T-helper 2 cell treated with Interferon-gamma antibody and Interleukin-4, amounts not matched to agents 100 ng/mL and 5 ng/mL, for 36 hours (primary cell): ENCODE results near the gene KEAP1. TPM values are rescaled to one million over a fixed set of nuclear protein-coding genes. Genes with fewer than 3 reads are reported as not detected.
"Not testable (repeated sequence)": the region's sequence is repeated elsewhere in the genome, so short reads cannot be mapped to it uniquely, and the experiment has no call there.

Experiments used
- intact Hi-C: fragments of 100-400 bp; cut with micrococcal nuclease; formaldehyde crosslinking; loops from one replicate; pipeline ENCODE4 v1.15.1; 2023
- total RNA-seq: library from RNA; stranded (reverse); gene quantifications from 2 replicates; pipeline ENCODE4 v1.2.3, GENCODE V29; 2022

KEAP1 gene
- total RNA-seq = 88.7 and 98.7 TPM in 2 replicates

DNA sequence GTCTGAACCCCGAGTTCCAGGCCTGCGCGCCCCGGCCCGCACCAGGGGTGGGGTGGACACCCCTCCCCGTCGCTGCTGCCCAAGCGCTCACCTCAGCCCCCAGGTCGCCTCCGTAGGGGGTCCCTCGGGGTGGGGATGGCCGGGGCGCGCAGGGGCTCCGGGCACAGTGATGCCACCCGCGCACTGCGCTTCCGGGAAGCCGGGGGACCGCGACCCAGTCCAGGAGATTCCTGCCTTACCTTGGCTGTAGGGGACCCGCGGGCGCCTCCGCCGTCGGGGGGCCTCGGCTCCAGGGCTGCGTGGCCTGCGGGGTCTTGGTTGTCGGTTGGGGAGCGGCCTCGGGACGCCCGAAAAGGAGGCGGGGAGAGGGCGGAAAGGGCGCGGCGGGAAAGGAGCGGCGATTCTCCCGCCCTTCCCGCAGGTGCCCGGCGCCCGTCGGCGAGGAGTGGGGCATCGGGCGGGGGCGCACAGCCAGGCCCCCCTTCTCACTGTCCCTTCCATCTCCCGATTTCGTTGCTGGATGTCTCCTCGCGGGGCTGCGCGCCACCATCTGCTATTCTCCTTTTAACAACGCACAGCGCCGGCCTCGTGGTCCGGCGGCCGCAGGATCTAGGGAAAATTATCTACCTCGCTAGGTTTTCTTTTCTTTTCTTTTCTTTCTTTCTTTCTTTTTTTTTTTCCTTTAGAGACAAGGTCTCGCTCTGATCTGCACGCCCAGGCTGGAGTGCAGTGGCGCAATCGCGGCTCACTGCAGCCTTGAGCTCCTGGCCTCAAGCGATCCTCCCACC is at the start of gene KEAP1:
TSS of gene KEAP1 (minus strand) at position 355 of the 788 bp plus-strand sequence. CDS start 3,323 bp downstream, outside the sequence.
- intact Hi-C loops = loop anchor here (2.0 to 5.0 kb wide), 5 partner anchors 24 to 149 kb away; partner anchors contain the start of genes CDKN2D, ILF3 and PDE4A

- intact Hi-C loops = loop anchor here (5.0 kb wide), 2 partner anchors 50 to 150 kb away; partner anchors contain the start of genes CDC37 and KEAP1
These were observed 49.4 kb upstream of the KEAP1 start for GRCh38 chr19:10552510-10553053.

- intact Hi-C loops = loop anchor here (5.0 kb wide), 2 partner anchors 49 to 149 kb away; partner anchors contain the start of genes CDC37 and KEAP1
These were observed 48.6 kb upstream of the KEAP1 start for GRCh38 chr19:10551698-10552301.

DNA sequence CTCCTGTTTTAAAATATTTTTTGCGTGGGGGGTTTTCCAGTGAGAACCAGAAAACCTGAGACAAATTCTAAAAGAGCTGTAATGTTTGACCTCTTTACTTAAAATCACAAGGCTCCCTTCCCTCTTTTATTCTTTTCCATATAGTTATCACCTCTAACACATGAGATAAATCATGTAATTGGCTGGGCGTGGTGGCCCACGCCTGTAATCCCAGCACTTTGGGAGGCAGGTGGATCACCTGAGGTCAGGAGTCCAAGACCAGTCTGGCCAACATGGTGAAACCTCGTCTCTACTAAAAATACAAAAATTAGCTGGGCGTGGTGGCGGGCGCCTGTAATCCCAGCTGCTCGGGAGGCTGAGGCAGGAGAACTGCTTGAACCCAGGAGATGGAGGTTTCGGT is 47.9 kb upstream of the KEAP1 start:
- intact Hi-C loops = loop anchor here (5.0 kb wide), 2 partner anchors 49 to 149 kb away; partner anchors contain the start of genes CDC37 and KEAP1

DNA sequence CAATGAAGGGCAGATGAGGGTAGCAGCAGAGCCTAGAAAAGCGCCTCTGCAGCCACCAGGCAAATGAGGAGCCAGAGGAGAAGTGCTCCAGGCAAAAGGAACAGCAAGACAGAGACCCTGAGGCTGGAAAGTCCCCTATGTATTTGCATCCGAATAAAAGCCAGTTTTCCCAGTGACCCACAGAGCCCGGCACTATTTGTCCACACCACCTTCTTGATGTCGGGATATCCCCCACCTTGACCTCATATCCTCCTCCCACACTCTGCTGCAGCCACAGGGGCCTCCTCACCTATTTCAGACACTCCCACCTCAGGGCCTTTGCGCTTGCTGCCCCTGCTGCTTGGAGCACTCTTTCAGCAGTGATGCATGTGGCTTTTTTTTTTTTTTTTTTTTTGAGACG is 47.2 kb upstream of the KEAP1 start:
- intact Hi-C loops = loop anchor here (5.0 kb wide), 2 partner anchors 48 to 148 kb away; partner anchors contain the start of genes CDC37 and KEAP1

GRCh38 chr19:10549733-10550132 is 46.6 kb upstream of the KEAP1 start:
- intact Hi-C loops = loop anchor here (5.0 kb wide), 2 partner anchors 47 to 147 kb away; partner anchors contain the start of genes CDC37 and KEAP1

DNA sequence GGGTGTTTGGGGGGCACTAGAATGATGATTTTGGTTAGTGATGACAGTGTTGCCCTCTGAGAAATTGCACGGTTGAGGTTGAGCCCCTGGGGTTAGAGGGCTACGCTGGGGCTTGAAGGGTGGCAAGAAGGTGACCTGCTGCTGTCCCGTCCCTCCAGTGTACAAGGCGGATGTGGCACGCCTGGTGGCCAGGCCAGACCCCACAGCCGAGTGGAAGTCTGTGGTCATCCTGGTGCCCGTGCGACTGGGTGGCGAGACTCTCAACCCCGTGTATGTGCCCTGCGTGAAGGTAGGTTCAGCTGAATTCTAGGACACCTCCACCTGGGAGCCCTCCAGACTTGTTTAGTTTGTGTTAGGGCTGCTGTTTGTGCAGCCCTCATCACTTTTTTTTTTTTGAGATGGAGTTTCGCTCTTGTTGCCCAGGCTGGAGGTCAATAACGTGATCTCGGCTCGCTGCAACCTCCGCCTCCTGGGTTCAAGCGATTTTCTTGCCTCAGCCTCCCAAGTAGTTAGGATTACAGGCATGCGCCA is 45.7 kb upstream of the KEAP1 start:
- intact Hi-C loops = no loop called here

DNA sequence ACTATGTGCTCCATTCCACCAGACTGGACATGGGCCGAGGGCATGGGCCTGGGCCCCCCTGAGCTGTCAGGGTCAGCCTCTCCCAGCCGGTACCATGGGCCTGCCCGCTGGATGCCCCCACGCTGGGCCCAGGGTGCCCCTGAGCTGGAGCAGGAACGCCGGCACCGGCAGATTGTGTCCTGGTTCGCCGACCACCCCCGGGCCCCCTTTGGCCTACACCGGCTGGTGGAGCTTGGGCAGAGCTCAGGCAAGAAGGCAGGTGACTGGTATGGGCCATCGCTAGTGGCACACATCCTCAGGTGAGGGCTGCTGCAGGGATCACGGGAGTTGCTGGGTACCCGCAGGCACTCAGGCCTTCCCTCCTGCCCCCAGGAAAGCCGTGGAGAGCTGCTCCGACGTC is 43.7 kb upstream of the KEAP1 start:
- intact Hi-C loops = no loop called here

DNA sequence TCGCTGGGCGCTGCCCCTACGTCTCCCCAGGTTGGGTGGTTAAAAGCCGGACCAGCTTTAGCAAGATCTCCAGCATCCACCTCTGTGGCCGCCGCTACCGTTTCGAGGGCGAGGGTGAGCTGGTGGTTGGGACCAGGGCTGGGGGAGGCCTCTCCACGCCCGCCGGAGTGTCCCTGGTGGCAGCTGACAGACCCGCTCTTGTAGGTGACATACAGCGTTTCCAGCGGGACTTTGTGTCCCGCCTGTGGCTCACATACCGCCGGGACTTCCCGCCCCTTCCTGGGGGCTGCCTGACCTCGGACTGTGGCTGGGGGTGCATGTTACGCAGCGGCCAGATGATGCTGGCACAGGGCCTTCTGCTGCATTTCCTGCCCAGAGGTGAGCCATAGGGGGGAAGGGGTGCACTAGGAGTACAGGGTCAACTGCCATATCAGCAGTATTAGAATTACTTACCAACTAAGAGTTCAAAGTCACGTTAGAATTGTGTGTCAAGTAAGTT is 41.6 kb upstream of the KEAP1 start:
- intact Hi-C loops = loop anchor here (5.0 kb wide), 1 partner anchor 38 kb away; no protein-coding TSS in a partner anchor

GRCh38 chr19:10544242-10544752 is 41.1 kb upstream of the KEAP1 start:
- intact Hi-C loops = loop anchor here (5.0 kb wide), 1 partner anchor 37 kb away; no protein-coding TSS in a partner anchor

DNA sequence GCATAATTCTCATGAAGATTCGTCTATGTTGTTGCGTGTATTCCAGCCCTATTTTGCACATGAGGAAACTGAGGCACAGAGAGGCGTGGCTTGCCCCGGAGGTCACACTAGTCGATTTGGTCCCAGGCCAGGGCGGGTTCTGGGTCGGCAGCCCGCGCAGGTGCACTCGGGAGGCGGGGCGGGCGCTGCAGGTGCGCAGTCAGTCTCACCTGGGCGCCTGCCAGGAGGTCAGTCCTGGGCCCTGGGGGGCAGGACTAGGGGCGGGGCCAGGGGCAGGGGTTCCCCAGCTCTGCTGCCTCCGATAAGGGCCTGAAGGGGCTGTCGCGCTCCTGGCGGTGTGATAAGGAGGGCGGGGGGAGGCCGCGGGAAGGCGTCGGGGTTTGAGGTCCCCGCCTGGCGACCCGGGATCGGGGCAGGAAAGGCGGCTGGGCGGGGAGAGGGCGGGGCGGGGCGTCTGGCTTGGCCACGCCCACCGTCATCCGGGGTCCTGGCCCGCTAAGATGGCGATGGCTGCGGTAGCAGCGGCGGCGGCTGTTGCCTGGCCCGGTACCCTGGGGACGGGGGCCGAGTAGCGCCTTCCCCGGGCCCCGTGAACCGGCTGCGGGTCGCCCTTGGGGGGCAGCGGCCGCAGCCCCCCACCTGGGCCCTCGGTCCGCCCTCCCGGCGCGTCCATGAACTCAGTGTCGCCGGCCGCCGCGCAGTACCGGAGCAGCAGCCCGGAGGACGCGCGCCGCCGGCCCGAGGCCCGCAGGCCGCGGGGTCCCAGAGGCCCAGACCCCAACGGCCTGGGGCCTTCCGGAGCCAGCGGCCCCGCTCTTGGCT is 40.5 kb upstream of the KEAP1 start, which contains the start of gene ATG4D:
TSS of gene ATG4D (plus strand) at position 485 of the 822 bp plus-strand sequence. CDS start at position 672, 187 bp downstream.
- intact Hi-C loops = loop anchor here (1.0 to 5.0 kb wide), 2 partner anchors 23 to 36 kb away; partner anchors contain the start of gene KRI1

DNA sequence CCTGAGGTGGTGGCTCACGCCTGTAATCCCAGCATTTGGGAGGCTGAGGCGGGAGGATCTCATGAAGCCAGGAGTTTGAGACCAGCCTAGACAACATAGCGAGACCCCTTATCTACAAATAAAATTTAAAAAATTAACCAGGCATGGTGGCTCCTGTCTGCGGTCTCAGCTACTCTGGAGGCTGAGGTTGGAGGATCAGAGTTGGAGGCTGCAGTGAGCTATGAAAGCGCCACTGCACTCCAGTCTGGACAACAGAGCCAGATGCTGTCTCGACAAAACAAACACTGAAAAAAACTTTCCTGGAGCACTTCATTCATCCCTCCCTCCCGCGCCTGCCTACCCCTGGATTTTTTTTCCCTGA is 39.9 kb upstream of the KEAP1 start:
- intact Hi-C loops = loop anchor here (1.0 to 5.0 kb wide), 2 partner anchors 23 to 36 kb away; partner anchors contain the start of gene KRI1

GRCh38 chr19:10539016-10539415 is 35.9 kb upstream of the KEAP1 start:
- intact Hi-C loops = not testable (repeated sequence)

DNA sequence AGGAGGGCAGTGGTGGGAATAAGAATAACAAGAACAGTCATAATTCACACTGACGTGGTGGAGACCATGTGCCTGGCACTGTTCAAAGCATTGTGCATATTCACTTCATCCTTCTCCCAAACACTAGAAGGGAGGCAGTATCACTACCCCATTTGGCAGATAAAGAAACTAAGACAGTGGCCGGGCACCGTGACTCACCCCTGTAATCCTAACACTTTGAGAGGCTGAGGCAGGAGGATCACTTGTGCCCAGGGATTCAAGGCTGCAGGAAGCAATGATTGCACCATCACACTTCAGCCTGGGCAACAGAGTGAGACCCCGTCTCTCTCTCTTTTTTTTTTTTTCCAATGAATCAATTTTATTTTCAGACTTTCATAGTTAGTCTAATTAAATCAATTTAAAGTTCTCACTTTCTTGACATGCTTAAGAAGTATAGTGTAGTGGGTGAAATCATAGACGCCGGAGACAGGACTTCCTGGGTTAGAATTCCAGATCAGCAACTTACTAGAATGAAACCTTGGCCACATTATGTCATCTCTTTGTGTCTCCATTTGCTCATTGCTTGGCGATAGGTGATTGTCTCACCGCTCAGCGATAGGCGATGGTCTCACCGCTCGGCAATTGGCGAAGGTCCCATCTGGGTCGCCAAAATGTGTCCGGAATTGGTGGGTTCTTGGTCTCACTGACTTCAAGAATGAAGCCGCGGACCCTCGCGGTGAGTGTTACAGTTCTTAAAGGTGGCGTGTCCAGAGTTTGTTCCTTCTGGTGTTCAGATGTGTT is 35.2 kb upstream of the KEAP1 start:
- intact Hi-C loops = no loop called here

DNA sequence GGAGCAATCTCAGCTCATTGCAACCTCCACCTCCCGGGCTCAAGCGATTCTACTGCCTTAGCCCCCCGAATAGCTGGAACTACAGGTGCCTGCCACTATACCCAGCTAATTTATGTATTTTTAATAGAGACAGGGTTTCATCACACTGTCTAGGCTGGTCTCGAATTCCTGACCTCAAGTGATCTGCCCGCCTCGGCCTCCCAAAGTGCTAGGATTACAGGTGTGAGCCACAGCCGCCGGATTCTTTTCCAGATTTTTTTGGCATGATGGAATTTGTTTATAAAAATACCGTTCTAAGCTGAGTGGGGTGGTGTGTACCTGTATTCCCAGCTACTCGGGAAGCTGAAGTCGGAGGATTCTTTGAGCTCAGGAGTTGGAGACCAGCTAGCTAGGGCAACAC is 34.5 kb upstream of the KEAP1 start:
- intact Hi-C loops = no loop called here

GRCh38 chr19:10535613-10536012 is 32.5 kb upstream of the KEAP1 start:
- intact Hi-C loops = no loop called here

GRCh38 chr19:10533646-10534386 is 30.7 kb upstream of the KEAP1 start:
- intact Hi-C loops = no loop called here

DNA sequence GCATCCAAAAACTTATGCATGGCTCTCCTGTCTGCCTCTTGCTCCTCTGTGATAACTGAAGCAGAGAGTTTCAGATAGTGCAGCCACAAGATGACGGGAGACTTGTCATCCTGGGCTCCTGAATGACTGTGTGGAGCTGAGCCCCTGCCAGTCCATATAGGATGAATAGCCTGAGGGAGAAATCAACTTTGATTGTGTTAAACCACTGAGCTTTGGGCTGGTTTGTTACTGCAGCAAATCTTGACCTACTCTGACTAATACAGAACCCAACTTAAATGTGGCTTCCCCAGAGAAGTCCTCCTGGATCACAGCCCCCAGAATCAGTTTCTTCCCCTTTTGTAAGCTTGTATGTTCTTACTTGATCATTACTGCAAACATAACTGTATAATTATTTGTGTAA is 29.3 kb upstream of the KEAP1 start:
- intact Hi-C loops = no loop called here
